Osteocyte (in vitro differentiated cells): ENCODE measurements around the gene HOXB3. TPM values are rescaled to one million over a fixed set of nuclear protein-coding genes. Genes with fewer than 3 reads are reported as not detected.

Source experiments
- DNase-seq: peaks from one replicate; pipeline ENCODE4 v3.0.0; 2021; ENCODE audit warnings: mixed read lengths; ENCODE audit not compliant: unreplicated experiment; ENCODE audit errors: extremely low spot score
- H3K27ac Mint-ChIP-seq: one replicate; pipeline ENCODE4 v1.8.0; 2021; ENCODE audit warnings: mild to moderate bottlenecking, mixed read lengths; ENCODE audit not compliant: unreplicated experiment
- H3K27me3 Mint-ChIP-seq: one replicate; pipeline ENCODE4 v1.8.0; 2021; ENCODE audit warnings: mixed read lengths; ENCODE audit not compliant: unreplicated experiment
- H3K36me3 Mint-ChIP-seq: one replicate; pipeline ENCODE4 v1.8.0; 2021; ENCODE audit warnings: mixed read lengths; ENCODE audit not compliant: unreplicated experiment
- H3K4me1 Mint-ChIP-seq: one replicate; pipeline ENCODE4 v1.8.0; 2021; ENCODE audit warnings: mixed read lengths; ENCODE audit not compliant: unreplicated experiment
- H3K4me3 Mint-ChIP-seq: one replicate; pipeline ENCODE4 v1.8.0; 2021; ENCODE audit warnings: mild to moderate bottlenecking, moderate library complexity, mixed read lengths; ENCODE audit not compliant: unreplicated experiment
- H3K9me3 Mint-ChIP-seq: one replicate; pipeline ENCODE4 v1.8.0; 2021; ENCODE audit warnings: mixed read lengths; ENCODE audit not compliant: unreplicated experiment
- CTCF ChIP-seq: fragments of 200-600 bp; sonication (generic); IDR thresholded peaks from 2 replicates; pipeline ENCODE4 v1.5.0; 2021; ENCODE audit warnings: antibody characterized with exemption, mild to moderate bottlenecking, moderate library complexity
- total RNA-seq: library from RNA; stranded (reverse); gene quantifications from 2 replicates; pipeline ENCODE4 v1.2.1, GENCODE V29; 2021

The HOXB3 gene
- total RNA-seq, 1 donor from 2014 or later = 0.46 TPM

GRCh38 chr17:48504953-48505352 lies 85.1 kb downstream of the HOXB3 start:
- Mint-ChIP-seq H3K9me3 (no peaks in the 10 kb centered on the region), H3K27me3 (peaks cover 46% of the 10 kb centered on the region), H3K27ac (no peak overlapping the region)

DNA sequence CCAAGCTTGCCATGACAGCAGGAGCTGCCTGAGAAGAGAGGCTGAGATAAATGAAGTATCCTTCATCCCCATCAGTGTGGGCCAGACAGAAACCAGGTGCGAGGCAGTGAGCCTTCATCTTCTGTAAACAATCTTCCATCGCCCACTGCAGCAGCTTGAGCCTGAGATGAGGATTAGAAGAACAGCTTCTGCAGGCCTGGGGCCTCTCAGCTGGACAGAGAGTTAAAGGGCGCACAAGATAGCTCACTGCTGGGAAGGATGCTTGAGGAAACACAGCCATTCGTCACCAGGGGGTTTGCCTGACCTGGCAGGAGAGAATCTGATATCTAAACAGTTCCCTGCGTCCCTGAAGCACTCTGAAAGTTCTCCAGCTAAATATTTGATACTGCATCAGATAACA lies 86.3 kb downstream of the HOXB3 start:
- no peaks in the 10 kb centered on the region for H3K36me3 Mint-ChIP-seq
- TF ChIP-seq CTCF = no peak
- DNase-seq = no peak
- no peaks in the 10 kb centered on the region for H3K9me3 Mint-ChIP-seq
- no peaks in the 10 kb centered on the region for H3K4me1 Mint-ChIP-seq
- H3K27ac Mint-ChIP-seq = no peak overlapping the region
- H3K4me3 Mint-ChIP-seq = no peak overlapping the region
- peaks cover 49% of the 10 kb centered on the region for H3K27me3 Mint-ChIP-seq

More at GRCh38 chr17:48504953-48505352, 85.1 kb downstream of the HOXB3 start:
- no peak for DNase-seq
- Mint-ChIP-seq H3K36me3 (no peaks in the 10 kb centered on the region), H3K4me1 (no peaks in the 10 kb centered on the region), H3K4me3 (no peak overlapping the region)
- no peak for TF ChIP-seq CTCF

DNA sequence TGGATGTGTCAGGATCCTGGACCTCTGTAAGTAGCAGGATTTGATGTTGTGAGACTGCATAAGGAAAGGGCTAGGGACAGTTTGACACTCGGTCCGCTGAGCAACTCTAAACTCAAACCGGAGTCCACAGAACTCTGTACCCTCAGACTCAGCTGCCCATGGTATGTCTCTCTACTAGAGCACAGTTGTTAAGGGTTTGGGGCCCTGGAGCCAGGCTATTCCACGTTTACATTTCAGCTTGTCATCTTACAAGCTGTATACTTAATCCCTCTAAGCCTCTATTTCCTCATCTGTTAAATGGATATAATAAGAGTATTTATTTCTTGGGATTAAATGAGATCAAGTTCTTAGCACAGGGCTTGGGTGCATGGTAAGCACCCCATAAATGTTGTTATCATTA lies 87.1 kb downstream of the HOXB3 start:
- Mint-ChIP-seq H3K4me3 (no peak overlapping the region), H3K27me3 (peaks cover 52% of the 10 kb centered on the region), H3K36me3 (no peaks in the 10 kb centered on the region), H3K27ac (no peak overlapping the region), H3K4me1 (no peaks in the 10 kb centered on the region), H3K9me3 (no peaks in the 10 kb centered on the region)
- TF ChIP-seq CTCF = no peak
- no peak for DNase-seq

DNA sequence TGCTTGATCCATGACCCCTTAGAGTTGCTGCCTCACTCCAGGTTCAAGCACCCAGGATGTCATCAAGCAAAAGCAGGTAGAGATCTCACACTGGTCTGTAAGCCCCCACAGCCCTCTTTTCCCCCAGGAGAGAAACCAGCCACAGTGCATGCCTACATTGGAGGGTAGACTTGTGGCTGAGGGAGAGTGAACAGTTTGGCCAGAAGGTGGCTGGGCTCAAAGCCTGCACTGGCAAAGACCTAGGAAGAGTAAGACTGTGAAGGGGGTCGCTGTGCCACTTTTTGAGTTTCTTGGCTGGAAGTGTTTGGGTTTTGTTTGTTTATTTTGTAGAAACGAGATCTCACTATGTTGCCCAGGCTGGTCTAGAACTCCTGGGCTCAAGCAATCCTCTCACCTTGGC lies 87.7 kb downstream of the HOXB3 start:
- H3K27me3 Mint-ChIP-seq = peaks cover 55% of the 10 kb centered on the region
- DNase-seq = no peak
- no peak for TF ChIP-seq CTCF
- H3K36me3 Mint-ChIP-seq = no peaks in the 10 kb centered on the region
- no peak overlapping the region for H3K27ac Mint-ChIP-seq
- H3K9me3 Mint-ChIP-seq = no peaks in the 10 kb centered on the region
- no peak overlapping the region for H3K4me3 Mint-ChIP-seq
- H3K4me1 Mint-ChIP-seq = no peaks in the 10 kb centered on the region

GRCh38 chr17:48500435-48501426 lies 89.3 kb downstream of the HOXB3 start:
- no peak overlapping the region for H3K27ac Mint-ChIP-seq
- H3K4me3 Mint-ChIP-seq = no peak overlapping the region
- H3K36me3 Mint-ChIP-seq = no peaks in the 10 kb centered on the region
- H3K27me3 Mint-ChIP-seq = peaks cover 47% of the 10 kb centered on the region
- TF ChIP-seq CTCF = no peak
- H3K9me3 Mint-ChIP-seq = no peaks in the 10 kb centered on the region
- DNase-seq = no peak
- H3K4me1 Mint-ChIP-seq = no peaks in the 10 kb centered on the region
